Epidermal melanocyte (primary cell): ENCODE data around the gene GTF3A.

ENCODE experiments used
- DNase-seq: peaks from one replicate; pipeline ENCODE4 v3.0.0; 2011; ENCODE audit warnings: low spot score; ENCODE audit not compliant: insufficient read length

GTF3A gene

GRCh38 chr13:27448308-27448707 is 23.9 kb downstream of the GTF3A start:
- no peak for DNase-seq

- no peak for DNase-seq
Measured at GRCh38 chr13:27449081-27449603, 24.7 kb downstream of the GTF3A start.

- peak; percentile 73 for DNase-seq
Measured at GRCh38 chr13:27449936-27450828, 25.8 kb downstream of the GTF3A start, which contains the start of gene MTIF3. Gene MTIF3, minus strand, starts transcription at chr13:27450564. Its CDS starts 10,116 bp downstream, at chr13:27440448.

GRCh38 chr13:27450921-27451471 is 26.6 kb downstream of the GTF3A start:
- DNase-seq = no peak

GRCh38 chr13:27455331-27455855 is 31.0 kb downstream of the GTF3A start:
- no peak for DNase-seq

GRCh38 chr13:27461940-27462584 is 37.6 kb downstream of the GTF3A start:
- no peak for DNase-seq

- DNase-seq = no peak
Measured at GRCh38 chr13:27463500-27463899, 39.1 kb downstream of the GTF3A start.

GRCh38 chr13:27465611-27466010 is 41.2 kb downstream of the GTF3A start:
- no peak for DNase-seq

- DNase-seq = no peak
Measured at GRCh38 chr13:27466513-27466912, 42.1 kb downstream of the GTF3A start.

GRCh38 chr13:27470075-27470820 is 45.8 kb downstream of the GTF3A start:
- DNase-seq = no peak

GRCh38 chr13:27472441-27472840 is 48.0 kb downstream of the GTF3A start:
- no peak for DNase-seq

- no peak for DNase-seq
Measured at GRCh38 chr13:27472941-27473340, 48.5 kb downstream of the GTF3A start.

GRCh38 chr13:27474751-27475268 is 50.4 kb downstream of the GTF3A start:
- DNase-seq = no peak

- DNase-seq = no peak
Measured at GRCh38 chr13:27476943-27477703, 52.7 kb downstream of the GTF3A start.

GRCh38 chr13:27481766-27482165 is 57.3 kb downstream of the GTF3A start:
- no peak for DNase-seq

- no peak for DNase-seq
Measured at GRCh38 chr13:27482983-27483382, 58.6 kb downstream of the GTF3A start.

- DNase-seq = no peak
Measured at GRCh38 chr13:27483421-27483820, 59.0 kb downstream of the GTF3A start.
